Colon (tissue), 2 donors: ENCODE data around the gene TEX29.

Source experiments
- FAIRE-seq: peaks from 2 replicates; lab custom pipeline; 2012; peaks lifted over from hg19 to GRCh38; lab: Jason Lieb, UNC
- donor health status: control.
- donor health status: control.

Gene TEX29

DNA sequence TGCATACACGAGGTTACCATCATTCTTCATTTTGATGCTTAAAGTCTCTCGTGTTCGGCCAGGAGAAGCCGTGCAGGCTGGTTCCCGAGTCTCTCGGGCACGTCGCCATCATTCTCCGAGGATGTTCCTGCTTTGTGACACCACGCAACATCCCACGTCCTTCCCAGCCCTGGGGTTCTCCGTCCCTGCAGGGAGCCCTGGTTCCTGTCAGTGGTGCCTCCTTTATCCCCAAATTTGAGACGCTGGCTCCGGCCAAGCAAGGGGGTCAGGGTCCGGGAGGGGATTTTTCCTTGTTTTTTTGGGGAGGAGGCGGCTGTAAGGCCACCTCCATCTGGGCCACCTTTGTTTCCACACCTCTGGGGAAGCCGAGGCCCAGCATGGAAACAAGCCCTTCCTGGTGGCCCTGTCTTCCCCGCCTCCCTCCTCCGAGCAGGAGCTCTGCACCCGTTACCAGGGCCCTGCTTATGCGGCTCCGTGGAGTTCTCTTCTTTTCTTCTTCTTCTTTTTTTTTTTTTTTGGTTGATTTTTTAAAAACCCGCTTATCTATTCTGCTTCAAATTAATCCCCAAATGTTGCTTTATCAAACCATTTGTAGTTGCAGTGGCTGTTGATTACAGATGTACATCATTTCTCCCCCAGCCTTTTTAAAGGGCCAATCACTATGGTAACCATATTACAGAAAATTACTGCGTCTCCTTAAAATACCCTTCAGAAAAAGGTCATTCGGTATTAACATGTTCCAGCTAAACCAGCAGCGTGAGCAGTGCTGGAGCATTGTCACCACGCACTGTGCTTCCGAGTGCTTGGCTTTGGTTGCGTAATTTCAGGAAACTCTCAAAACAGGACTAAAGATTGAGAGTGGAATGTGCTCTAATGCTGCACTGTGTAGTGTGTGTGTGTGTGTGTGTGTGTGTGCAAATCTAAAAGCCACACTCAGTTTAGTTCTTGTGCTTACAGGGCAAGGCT lies 50.4 kb downstream of the TEX29 start:
- no peak for FAIRE-seq

DNA sequence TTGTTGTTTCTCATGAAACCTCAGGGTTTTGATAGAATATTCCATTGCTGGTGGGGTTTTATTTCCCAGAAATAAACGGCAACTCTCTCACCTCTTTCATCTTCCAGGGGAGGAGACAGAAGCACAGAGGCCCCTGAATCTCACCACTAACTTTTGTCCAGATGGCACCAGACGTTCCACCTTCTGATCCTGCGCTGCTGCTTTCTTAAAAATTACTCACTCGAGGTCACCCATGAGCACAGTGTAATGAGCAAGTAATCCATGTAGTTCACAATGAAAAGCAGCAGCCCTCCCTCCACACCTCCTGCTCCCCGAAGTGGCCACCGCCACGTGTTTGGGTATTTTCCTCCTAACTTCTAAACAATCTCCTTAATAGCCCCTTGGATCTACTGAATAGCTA lies 51.3 kb downstream of the TEX29 start:
- FAIRE-seq = no peak

DNA sequence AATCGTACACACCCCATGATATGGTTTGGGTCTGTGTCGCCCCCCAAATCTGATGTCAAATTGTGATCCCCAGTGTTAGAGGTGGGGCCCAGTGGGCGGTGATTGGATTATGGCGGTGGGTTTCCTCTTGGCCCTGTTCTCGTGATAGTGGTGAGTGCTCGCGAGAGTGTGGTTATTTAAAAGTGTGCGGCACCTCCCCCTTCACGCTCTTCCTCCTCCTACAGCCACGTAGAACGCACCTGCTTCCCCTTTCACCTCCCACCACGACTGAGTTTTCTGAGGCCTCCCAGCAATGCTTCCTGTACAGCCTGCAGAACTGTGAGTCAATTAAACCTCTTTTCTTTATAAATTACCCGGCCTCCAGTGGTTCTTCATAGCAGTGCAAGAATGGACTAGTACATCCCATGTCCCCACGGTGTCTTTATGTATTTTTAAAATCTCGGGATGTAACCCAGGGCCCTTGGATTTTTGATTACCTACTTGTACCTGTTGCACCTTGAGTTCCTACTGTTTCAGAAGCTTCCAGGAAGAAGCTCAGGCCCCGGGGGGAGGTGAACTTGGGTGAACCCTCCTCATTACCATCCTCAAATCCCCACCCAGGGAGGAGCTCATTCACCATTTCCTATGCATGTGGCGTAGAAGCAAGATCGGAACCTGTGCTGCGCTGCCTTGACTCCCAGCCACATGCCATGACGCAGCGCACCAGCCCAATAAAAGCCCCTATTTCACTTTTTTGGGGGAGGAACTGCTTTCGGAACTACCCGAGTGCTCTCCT lies 52.4 kb downstream of the TEX29 start:
- no peak for FAIRE-seq

DNA sequence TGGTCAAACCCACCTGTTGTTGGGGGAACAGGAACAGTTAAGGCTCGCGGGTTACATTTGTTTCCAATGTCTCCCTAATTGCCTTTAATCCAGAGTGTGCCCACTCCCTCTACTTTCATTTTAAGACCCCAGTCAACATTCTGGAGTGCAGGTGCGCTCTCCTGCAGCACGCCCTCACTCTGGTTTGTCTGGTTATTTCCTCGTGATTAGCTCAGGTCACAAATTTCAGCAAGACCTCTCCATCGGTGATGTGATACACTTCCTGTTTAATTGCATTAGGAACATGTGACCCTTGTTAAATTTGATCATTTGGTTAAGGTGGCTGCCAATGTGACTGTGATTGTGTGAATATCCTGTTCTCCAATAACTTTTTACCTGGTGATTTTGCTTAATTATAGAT lies 53.0 kb downstream of the TEX29 start:
- no peak for FAIRE-seq

DNA sequence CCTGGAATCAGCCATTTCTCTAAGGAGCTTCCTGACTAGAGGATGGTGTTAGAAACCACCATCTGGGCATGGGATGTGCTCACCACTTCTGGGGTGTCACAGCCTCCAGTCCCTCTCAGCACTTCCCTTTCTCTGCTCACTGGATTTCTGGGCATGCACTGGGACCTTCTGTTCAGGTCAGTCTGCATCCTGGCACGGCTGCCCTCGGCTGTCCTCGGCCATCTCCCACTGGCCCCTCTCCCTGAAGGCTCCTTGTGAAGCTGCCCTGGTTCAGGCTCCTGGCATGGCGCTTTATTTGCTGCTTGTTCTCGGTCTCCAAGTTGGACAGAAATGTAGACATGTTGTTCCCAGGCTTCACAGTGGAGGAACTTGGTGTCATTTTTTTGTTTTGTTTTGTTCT lies 60.0 kb downstream of the TEX29 start:
- FAIRE-seq = no peak

DNA sequence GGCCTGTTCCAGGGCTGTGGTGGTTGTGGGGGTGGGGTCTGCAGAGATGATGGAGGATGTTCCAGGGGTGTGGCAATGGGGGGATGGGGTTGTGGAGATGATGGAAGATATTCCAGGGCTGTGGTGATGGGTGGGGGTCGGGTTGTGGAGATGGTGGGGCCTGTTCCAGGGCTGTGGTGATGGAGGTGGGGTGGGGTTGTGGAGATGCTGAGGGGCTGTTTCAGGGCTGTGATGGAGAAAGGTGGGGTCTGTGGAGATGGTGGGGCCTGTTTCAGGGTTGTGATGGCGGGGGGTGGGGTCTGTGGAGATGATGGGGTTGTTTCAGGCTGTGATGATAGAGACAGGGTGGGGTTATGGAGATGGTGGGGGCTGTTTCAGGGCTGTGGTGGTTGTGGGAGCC lies 62.0 kb downstream of the TEX29 start:
- FAIRE-seq = no peak

DNA sequence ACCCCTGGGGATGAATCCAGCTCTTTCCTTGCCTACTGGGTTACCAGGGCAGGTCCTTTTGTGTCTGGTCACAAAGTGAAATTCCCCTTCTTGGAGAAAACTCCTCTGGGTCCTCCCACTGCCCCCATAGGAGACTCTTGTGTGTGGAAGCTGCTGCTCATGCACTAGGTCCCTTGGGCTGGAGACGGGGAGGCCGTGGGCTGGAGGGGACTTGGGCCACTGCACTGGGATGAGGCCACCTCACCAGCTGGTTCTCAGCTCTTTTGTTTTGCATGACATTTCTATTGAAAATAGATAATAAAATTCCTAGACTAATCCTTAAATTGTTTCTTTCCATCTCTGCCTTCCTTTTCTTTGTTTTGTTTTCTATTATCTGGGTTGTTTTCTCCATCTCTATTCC lies 62.4 kb downstream of the TEX29 start:
- FAIRE-seq = no peak

DNA sequence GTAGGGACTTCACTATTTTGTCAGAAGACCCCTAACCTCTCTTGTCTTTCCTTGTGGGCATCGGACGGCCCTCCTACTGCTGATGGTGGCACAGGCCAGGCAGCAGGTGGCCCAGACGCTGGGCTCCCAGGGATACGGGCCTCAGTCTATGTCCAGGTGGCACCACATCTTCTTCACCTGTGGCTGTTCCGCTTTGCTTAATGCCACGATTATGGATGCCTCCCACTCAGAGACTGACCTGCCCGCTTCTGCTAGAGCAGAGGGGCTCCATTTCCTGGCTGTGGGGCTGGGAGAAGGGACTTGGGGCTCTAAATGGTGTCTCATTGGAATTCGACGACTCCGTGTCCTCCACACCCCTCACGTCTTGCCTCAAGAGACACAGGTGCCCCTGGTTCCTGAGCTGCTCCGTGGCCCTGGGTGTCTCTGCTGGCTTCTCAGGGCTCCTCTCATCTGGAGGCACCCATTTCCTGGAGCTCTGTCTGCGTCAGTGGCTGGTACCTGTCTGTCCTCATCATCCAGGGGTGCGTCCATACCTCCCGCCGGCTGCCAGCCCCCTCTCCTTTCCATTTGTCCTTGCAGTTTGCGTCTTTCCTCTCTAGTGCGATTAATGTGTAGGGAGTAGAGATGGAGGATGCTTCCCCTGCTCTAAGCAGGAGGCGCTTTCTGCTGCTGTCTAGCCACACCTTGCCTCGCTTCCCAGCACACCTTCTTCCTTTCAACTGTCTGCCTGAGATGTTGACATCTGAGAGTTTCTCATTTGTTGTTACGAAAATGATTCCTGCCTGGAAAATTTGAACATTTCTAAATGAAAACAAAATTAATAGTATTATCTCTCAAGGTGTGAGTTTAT lies 63.4 kb downstream of the TEX29 start:
- no peak for FAIRE-seq

DNA sequence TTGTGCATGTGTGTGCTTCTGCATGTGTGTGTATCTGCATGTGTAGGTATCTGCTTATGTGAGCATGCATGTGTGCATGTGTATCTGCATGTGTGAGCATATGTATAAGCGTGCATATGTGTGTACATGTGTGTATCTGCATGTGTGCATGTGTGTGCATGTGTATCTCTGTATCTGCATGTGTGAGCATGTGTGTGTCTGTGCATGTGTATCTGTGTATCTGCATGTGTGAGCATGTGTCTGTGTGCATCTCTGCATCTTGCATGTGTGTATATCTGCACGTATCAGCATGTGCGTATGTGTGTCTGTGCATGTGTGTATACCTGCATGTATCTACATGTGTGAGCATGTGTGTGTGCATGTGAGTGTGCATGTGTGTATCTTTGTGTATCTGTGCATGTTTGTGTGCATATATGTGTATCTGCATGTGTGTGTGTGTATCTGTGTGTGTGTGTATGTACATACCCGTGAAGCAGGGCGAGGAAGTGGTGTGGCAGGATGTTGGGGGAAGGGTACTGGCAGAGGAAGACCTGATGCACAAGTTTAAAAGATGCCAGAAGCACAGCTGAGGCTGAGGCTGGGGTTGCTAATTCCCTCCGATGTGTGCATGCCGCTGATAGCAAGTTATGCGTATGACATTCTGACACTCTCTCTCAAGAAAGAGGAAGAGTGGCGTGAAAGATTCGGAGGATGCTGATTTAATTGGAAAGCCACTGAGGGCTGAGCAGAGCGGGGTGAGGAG lies 64.2 kb downstream of the TEX29 start:
- FAIRE-seq = no peak

DNA sequence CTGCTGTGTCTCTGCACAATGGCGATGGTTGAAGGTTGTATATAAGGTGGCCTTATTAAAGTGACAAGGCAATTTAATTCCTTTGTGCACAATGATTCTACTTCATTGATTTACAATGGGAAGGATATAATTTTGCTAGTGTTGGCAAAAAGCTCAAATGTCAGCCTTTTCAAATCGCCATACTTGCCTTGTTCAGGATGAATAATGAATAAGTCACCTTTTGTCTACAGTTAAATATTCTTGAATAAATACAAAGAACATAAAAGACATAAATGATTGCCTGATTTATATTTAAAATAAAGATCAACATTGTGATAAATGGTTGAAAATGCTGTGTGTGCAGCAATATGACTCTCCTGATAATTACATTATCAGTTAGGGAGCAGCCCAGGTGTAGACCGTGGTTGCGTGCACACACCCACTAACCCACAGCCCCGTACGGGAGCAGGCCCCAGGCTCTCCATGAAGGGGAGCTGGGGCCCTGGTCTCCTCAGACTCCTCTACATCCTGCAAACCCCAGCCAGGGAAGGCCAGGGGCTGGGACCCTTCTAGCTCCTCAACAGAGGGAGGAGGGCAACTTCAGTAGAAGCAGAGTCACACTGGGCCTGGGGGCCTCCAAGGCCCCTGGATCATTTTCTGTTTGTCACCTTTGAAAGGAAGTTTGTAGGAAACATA lies 64.9 kb downstream of the TEX29 start:
- no peak for FAIRE-seq

DNA sequence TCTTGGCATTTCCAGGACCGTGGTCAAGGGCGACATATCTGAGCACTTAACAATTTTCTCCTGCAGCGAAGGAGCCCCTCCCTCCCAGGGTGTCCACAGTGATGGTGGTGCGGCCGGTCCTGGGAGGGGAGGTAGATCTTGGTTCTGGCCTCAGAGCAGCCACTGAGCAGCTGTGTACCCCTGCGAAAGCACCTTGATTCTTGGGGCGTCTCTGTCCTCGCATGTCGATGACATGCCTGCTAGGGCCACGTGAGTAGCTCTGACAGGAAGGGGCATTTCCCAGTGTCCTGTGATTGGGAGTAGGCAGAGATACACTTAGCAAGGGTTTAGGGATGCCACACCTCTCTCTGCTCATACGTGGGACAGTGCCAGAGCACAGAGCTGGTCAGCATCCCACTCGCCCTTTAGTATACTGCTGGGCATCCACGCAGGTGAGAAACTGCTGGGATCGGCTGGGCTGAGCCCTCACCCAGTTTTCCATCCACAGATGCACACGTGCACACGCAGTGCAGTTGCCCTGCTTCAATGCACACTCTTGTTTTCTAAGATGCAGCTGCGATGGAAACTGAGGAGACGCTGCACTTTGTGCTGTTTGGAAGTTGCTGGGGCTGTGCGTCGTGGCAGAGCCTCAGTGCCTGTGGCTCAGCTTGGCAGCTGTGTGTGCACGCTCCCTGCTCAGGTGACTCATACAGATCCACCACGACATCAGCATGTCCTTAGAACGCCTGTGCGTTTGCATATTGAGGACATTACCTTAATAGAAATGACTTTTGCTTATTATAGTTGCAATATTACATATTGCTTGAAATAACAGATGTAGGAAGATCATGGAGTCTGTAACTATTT lies 66.8 kb downstream of the TEX29 start:
- no peak for FAIRE-seq

DNA sequence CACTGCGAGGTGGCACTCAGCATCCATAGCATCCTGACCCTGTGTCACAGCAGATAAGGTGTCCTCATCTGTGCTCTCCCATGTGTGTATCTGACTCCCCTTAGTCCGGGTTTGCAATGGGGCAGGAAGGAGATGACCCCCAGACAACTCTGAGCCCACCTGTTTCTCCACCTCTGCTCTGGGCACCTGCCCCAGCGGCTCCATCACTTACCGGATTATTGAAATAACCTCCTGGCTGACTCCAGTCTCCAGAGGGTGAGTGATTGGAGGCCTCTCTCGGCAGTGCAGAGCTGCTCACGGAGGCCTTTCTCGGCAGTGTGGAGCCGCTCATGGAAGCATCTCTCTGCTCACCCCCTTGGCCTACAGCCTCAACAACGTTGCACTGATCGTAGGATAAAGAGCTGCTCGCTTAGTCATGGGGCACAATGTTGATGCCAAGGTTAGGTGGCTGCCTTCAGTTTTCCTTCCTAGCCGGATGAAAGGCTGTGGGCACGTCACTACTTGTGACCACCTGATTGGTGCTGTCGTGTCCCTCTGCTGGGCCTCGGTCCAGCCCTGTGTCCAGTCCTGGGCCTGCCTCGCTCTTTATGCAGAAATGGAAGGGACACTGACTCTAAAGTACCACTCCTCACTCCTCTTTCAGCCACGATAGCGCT lies 67.6 kb downstream of the TEX29 start:
- no peak for FAIRE-seq

DNA sequence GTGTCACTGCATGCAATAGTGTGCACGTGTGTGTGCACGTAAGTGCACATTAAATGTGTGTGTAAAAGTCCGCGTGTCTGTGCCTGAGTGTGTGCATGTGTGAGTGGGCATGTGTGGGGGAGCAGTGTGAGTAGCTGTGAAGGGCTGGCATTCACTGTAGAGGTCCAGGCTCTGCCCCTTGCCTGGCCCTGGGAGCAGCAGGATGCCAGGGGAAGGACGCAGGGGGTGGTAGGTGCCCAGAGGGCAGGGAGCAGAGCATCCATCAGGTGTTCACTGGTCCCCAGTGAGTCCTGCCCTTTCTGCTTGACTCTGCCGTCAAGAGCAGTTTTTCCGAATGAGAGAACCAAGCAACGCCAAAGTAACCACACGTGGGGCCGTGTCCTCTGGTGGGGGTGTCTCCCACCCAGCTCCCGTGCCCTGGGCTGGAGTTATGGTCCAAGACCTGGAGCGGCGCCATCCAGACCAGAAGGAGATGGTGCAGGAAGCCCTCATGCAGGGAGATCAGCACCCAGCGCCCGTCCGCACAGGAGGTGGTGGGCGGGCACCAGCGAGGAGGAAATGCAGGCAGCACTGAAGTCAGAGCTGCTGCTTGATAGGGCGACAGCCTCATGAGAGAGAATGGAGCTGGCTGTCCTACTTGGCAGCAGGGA lies 68.5 kb downstream of the TEX29 start:
- no peak for FAIRE-seq

DNA sequence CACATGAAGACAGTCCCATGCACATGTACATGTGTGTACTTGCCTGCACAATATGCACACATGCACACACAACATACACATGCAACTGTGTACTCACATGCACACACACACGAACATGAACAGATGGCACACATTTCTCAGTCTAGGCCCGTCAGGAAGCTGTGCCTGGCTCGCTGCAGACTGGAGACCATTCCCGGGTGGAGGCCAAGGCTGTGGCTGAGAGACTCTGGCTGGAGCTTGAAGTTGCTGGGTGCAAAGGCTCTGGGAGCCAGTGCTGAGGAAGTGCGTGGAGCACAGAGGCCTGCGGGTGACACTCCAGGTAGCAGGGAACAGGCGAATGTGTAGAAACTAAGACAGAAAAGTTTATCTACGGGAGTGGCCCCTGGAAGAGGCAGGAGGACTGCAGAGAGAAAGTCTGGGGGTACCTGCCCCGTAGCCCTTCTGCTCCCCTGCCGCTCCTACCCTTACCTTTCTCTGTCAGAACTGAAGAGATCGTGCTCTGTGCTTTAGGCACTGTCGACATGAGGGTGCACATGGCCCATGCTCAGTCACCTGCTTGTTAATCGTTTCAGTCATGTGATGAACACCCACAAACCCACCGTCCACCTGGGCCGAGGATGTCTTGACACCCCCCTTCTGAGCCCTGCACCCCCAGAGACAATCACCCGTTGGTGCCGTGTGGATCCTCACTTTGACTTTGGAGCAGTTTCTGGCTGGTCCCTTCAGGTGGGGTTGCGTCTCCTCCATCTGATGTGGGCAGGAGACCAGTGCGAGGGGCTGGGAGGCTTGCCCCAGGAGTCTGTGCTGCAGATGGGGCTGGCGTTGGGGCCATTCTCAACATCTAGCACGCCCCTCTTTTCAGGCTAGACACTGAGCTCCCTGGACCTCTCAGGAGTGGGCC lies 69.4 kb downstream of the TEX29 start:
- FAIRE-seq = no peak

DNA sequence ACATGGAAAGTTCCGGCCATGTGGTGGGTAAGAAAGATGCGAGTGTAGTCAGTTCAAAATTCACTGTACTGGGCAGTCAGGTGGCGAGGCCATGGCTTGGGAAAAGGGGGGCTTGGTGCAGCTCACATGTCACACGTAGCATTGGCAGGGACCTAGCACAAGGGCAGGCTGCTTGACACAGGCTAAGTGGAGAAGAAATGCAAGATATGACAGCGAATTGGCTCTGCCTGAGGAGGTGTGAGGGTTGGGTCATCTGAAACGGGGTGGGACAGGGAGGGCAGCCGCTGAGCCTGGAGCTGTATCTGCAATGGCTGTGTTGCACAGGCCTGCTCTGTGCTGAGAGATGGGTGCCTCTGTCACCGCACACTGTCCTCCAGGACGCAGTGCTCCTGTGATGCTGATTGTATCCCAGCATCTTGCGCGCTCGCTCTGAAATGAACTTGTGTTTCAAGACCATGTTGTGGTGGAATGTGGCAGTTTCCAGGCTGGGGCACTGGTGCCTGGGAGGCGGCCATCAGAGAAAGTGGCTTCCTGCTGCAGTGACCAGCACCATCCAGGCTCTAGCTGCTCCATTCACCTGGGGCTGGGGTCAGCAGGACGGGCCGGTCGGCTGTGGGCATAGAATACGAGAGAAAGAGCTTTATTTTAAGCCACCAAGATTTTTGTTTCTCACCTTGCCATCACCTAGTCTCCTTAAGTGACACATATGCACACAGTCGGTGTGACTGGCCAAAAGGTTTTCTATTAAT lies 70.3 kb downstream of the TEX29 start:
- no peak for FAIRE-seq

DNA sequence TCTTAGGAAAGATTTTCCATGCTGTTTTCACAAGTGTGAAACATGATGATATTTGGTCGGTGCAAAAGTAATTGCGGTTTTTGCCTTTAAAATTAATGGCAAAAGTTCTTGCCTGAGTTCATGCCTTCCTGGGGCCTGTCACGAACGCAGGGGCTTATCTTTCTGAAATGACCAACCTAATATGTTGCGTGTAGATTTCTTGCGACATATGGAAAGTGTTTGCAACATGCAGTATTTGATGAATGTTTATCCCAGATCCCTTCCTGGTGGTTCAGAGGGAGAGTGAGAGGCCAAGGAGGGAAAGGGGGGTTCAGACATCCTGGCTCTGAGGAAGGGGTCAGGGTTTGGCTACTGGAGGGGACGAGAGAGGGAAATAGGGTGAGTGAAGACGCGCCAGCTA lies 72.0 kb downstream of the TEX29 start:
- no peak for FAIRE-seq

DNA sequence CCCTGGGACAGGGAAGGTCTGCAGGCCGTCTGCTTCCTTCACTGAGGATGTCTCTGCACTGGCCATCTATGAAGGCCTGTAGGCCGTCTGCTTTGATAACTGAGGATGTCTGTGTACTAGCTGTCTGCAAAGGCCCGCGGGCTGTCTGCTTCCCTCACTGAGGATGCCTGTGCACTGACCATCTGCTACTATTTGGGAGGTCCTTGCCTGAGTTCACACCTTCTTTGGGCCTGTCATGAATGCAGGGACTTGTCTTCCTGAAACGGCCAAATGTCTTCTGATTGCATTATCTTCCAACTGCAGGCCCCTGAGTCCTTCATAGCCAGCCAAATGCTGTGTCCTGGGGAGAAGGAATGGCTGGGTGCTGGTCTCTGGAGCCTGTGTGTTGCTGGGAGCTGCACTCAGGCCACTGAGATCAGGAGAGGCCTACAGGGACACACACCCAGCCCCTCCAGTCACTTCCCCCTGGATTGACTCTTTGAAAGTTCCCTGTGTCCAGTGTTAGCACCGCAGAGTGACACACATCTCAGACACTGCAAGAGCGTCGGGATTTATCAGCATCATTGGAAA lies 72.9 kb downstream of the TEX29 start:
- FAIRE-seq = no peak
